Heart left ventricle (tissue), 13 donors: Measurements from ENCODE around the gene PCSK4.

Experiments used
- POLR2A ChIP-seq, 2 donors: fragments of 450-650 bp; IDR thresholded peaks; one replicate each; pipeline ENCODE4 v1.6.1; 2017; ENCODE audit warnings: antibody characterized with exemption in 2 of 2, mild to moderate bottlenecking in 2 of 2, moderate library complexity in 2 of 2
- TF ChIP-seq, protein P1 (sequence below), 12 donors: fragments of 200-600 bp; sonication (generic) in 4 of 12; IDR thresholded peaks; one replicate each; pipeline versions ENCODE4 v1.5.0 to v1.8.0; 2018 to 2022; ENCODE audit warnings: antibody characterized with exemption in 12 of 12, mild to moderate bottlenecking in 5 of 12
- donor health status: ischemic (EF 13 %, LVEDD 7.1; RV severe dilation, severe dysfunction).
- donor health status: DM: no; HTN: yes; CAD: no.
- donor health status: DM: no; HTN: no; CAD: no.
- donor health status: ischemic (EF 25% LVEDD 6.9; RV normal size, moderate dysfunction).
- donor health status: ischemic (EF 25% LVEDD 5.7; RV mildly dilated, moderate dysfunction).
- donor health status: ischemic (EF 35%, LVEDD 5.7; RV mildly dilated, moderate dysfunction).
- donor health status: nonischemic (EF 11% LVEDD 7.7; RV severe dilation, severe dysfunction).
- donor health status: DM: yes; HTN: yes; CAD: no.
- donor health status: PGD.
- donor health status: ischemic (EF 29% LVEDD 5.4; RV normal size, mild dysfunction).
- donor health status: nonischemic (EF 23%, LVEDD 6.1; RV moderate dilation, normal function).

DNA sequence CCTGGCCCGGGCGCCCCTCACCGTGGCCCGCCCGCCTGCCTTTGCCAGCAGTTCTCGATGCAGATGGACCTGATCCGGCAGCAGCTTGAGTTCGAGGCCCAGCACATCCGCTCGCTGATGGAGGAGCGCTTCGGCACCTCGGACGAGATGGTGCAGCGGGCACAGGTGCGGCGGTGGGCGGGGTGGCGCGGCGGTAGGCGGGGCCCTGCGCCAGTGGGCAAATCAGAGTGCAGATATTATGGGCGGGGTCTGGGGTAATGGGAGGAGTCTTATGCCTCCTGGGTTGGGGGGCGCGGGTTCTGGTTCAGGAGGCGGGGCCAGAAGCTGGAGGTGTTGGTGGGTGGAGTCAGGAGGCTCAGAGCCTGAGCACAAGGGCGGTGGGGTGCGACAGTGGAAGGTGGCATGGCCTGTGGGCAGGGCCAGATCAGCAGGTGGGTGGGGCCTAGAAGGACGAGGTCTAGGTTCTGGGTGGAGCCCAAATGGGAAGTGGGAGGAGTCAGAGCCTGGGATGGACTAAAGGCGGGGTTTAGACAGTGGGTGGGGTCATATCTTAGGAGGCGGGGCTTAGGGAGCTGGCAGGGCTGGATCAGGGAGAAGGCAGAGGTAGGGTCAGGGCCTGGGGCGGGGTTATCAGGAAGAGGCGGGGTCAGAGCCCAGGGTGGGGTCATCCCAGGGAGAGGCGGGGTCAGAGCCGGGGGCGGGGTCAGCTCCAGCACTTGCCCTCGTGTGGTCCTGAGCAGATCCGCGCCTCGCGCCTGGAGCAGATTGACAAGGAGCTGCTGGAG lies 34.6 kb downstream of the PCSK4 start:
- TF ChIP-seq POLR2A (IDR thresholded peaks at IDR 0.05) = no peak
- TF ChIP-seq, protein P1, sequence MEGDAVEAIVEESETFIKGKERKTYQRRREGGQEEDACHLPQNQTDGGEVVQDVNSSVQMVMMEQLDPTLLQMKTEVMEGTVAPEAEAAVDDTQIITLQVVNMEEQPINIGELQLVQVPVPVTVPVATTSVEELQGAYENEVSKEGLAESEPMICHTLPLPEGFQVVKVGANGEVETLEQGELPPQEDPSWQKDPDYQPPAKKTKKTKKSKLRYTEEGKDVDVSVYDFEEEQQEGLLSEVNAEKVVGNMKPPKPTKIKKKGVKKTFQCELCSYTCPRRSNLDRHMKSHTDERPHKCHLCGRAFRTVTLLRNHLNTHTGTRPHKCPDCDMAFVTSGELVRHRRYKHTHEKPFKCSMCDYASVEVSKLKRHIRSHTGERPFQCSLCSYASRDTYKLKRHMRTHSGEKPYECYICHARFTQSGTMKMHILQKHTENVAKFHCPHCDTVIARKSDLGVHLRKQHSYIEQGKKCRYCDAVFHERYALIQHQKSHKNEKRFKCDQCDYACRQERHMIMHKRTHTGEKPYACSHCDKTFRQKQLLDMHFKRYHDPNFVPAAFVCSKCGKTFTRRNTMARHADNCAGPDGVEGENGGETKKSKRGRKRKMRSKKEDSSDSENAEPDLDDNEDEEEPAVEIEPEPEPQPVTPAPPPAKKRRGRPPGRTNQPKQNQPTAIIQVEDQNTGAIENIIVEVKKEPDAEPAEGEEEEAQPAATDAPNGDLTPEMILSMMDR (IDR thresholded peaks at IDR 0.05) = no peak
